Parathyroid adenoma (tissue), 2 donors: Measurements from ENCODE around the gene CINP.

Experiments
- H2AFZ ChIP-seq: fragments of 300-600 bp; sonication (generic); one replicate; pipeline ENCODE4 v1.7.0; 2017; ENCODE audit warnings: antibody characterized with exemption, mild to moderate bottlenecking
- H3K27ac ChIP-seq: fragments of 300-600 bp; sonication (generic); one replicate; pipeline ENCODE4 v1.7.0; 2017
- H3K27me3 ChIP-seq: fragments of 300-600 bp; sonication (generic); one replicate; pipeline ENCODE4 v1.7.0; 2017; ENCODE audit warnings: low read length; ENCODE audit not compliant: control insufficient read depth, insufficient read depth
- H3K36me3 ChIP-seq: fragments of 300-600 bp; sonication (generic); one replicate; pipeline ENCODE4 v1.7.0; 2017; ENCODE audit warnings: low read length; ENCODE audit not compliant: control insufficient read depth, insufficient read depth
- H3K4me1 ChIP-seq: fragments of 300-600 bp; sonication (generic); one replicate; pipeline ENCODE4 v1.7.0; 2017; ENCODE audit warnings: control low read depth
- H3K4me2 ChIP-seq: fragments of 300-600 bp; sonication (generic); one replicate; pipeline ENCODE4 v1.7.0; 2017; ENCODE audit warnings: low read length
- H3K4me3 ChIP-seq: fragments of 300-600 bp; sonication (generic); one replicate; pipeline ENCODE4 v1.7.0; 2017; ENCODE audit warnings: low read depth, low read length
- H3K79me2 ChIP-seq: fragments of 300-600 bp; sonication (generic); one replicate; pipeline ENCODE4 v1.7.0; 2017; ENCODE audit warnings: control low read depth
- H3K9ac ChIP-seq: fragments of 300-600 bp; sonication (generic); one replicate; pipeline ENCODE4 v1.7.0; 2017; ENCODE audit warnings: mild to moderate bottlenecking
- H3K9me3 ChIP-seq: fragments of 300-600 bp; sonication (generic); one replicate; pipeline ENCODE4 v1.7.0; 2017; ENCODE audit warnings: low read length; ENCODE audit not compliant: control insufficient read depth
- CTCF ChIP-seq: fragments of 300-600 bp; sonication (generic); IDR thresholded peaks from one replicate; pipeline ENCODE4 v1.7.0; 2017; ENCODE audit warnings: antibody characterized with exemption, mild to moderate bottlenecking
- donor health status: primary hyperparathyroidism.

Gene CINP

GRCh38 chr14:102387086-102387485 lies 24.4 kb upstream of the CINP start:
- no peaks in the 10 kb centered on the region for H3K36me3 ChIP-seq
- H3K4me2 ChIP-seq = no peak overlapping the region
- H3K9ac ChIP-seq = no peak overlapping the region
- no peaks in the 10 kb centered on the region for H3K27me3 ChIP-seq
- no peak overlapping the region for H3K4me3 ChIP-seq
- no peaks in the 10 kb centered on the region for H3K4me1 ChIP-seq
- H3K79me2 ChIP-seq = peaks cover 2% of the 10 kb centered on the region
- H3K27ac ChIP-seq = no peak overlapping the region
- TF ChIP-seq CTCF = no peak
- H3K9me3 ChIP-seq = no peaks in the 10 kb centered on the region
- H2AFZ ChIP-seq = no peak overlapping the region

DNA sequence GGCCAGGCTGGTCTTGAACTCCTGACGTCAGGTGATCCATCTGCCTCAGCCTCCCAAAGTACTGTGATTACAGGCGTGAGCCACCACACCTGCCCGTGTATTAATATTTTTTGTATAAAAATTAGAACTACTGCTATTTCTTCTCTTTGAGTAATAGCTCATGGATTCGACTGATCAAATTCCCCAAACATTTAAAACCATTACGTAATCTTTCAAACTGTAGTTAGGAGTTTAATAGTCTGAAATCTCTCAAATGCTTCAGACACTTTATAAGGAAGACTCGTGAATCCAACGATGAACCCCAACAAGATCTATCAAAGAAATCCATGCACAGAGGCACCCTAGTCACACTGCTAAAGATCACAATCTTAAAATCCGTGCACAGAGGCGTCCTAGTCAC lies 16.1 kb upstream of the CINP start:
- TF ChIP-seq CTCF = no peak
- H3K79me2 ChIP-seq = peaks cover 2% of the 10 kb centered on the region
- no peak overlapping the region for H2AFZ ChIP-seq
- no peaks in the 10 kb centered on the region for H3K36me3 ChIP-seq
- H3K27me3 ChIP-seq = no peaks in the 10 kb centered on the region
- no peak overlapping the region for H3K4me2 ChIP-seq
- H3K27ac ChIP-seq = no peak overlapping the region
- no peak overlapping the region for H3K9ac ChIP-seq
- no peaks in the 10 kb centered on the region for H3K4me1 ChIP-seq
- no peak overlapping the region for H3K4me3 ChIP-seq
- H3K9me3 ChIP-seq = no peaks in the 10 kb centered on the region

GRCh38 chr14:102377696-102378095 lies 15.0 kb upstream of the CINP start:
- no peak overlapping the region for H3K27ac ChIP-seq
- peaks cover 2% of the 10 kb centered on the region for H3K79me2 ChIP-seq
- H3K9me3 ChIP-seq = no peaks in the 10 kb centered on the region
- H3K4me3 ChIP-seq = no peak overlapping the region
- H3K4me2 ChIP-seq = no peak overlapping the region
- H3K36me3 ChIP-seq = no peaks in the 10 kb centered on the region
- no peak overlapping the region for H3K9ac ChIP-seq
- H2AFZ ChIP-seq = no peak overlapping the region
- no peaks in the 10 kb centered on the region for H3K27me3 ChIP-seq
- TF ChIP-seq CTCF = no peak
- H3K4me1 ChIP-seq = no peaks in the 10 kb centered on the region

- Histone ChIP-seq H3K27ac (no peak overlapping the region), H2AFZ (no peak overlapping the region), H3K27me3 (no peaks in the 10 kb centered on the region), H3K4me3 (no peak overlapping the region), H3K9ac (no peak overlapping the region), H3K4me2 (no peak overlapping the region), H3K4me1 (peaks cover 3% of the 10 kb centered on the region), H3K79me2 (peaks cover 2% of the 10 kb centered on the region), H3K36me3 (no peaks in the 10 kb centered on the region), H3K9me3 (no peaks in the 10 kb centered on the region)
- no peak for TF ChIP-seq CTCF
Measured at GRCh38 chr14:102375119-102375518, 12.4 kb upstream of the CINP start.

- no peak for TF ChIP-seq CTCF
Measured at GRCh38 chr14:102374264-102374663, 11.6 kb upstream of the CINP start.

More at GRCh38 chr14:102374264-102374663, 11.6 kb upstream of the CINP start:
- Histone ChIP-seq H3K27me3 (no peaks in the 10 kb centered on the region), H3K4me3 (no peak overlapping the region), H2AFZ (no peak overlapping the region), H3K9me3 (no peaks in the 10 kb centered on the region), H3K79me2 (peaks cover 2% of the 10 kb centered on the region), H3K36me3 (no peaks in the 10 kb centered on the region), H3K27ac (no peak overlapping the region), H3K9ac (no peak overlapping the region), H3K4me2 (no peak overlapping the region), H3K4me1 (peaks cover 3% of the 10 kb centered on the region)
